HepG2 (cell line): ENCODE results near the gene DNAJB11. TPM values are rescaled to one million over a fixed set of nuclear protein-coding genes. Genes with fewer than 3 reads are reported as not detected.
A peak's percentile ranks its signal among the peaks of the same experiment; 100 is the strongest.

Source experiments
- ATF7-NPFF ChIP-seq: sonication (generic); formaldehyde crosslinking; IDR thresholded peaks from 2 replicates; pipeline ENCODE4 v1.8.1; 2023; ENCODE audit warnings: mild to moderate bottlenecking, low read depth, missing genetic modification reagents, moderate library complexity
- CBFB ChIP-seq: sonication (generic); formaldehyde crosslinking; IDR thresholded peaks from 2 replicates; pipeline ENCODE4 v1.4.0; 2020; ENCODE audit warnings: missing genetic modification reagents
- FOSL1 ChIP-seq: sonication (generic); formaldehyde crosslinking; IDR thresholded peaks from 2 replicates; pipeline ENCODE4 v1.9.0; 2021; ENCODE audit warnings: missing genetic modification reagents, borderline replicate concordance
- FOXJ3 ChIP-seq: sonication (generic); formaldehyde crosslinking; IDR thresholded peaks from 2 replicates; pipeline ENCODE4 v1.4.0; 2020; ENCODE audit warnings: missing genetic modification reagents, mild to moderate bottlenecking, borderline replicate concordance
- ISX ChIP-seq: sonication (generic); formaldehyde crosslinking; conservative IDR thresholded peaks from 2 replicates; pipeline ENCODE4 v1.5.0; 2020; ENCODE audit warnings: missing genetic modification reagents
- KDM5A ChIP-seq: fragments of 200-600 bp; sonication (generic); IDR thresholded peaks from 2 replicates; pipeline ENCODE4 v1.7.0; 2018; ENCODE audit warnings: antibody characterized with exemption, mild to moderate bottlenecking, low read length, borderline replicate concordance
- MIER2 ChIP-seq: IDR thresholded peaks from 2 replicates; pipeline ENCODE4 v1.6.1; 2016; ENCODE audit warnings: missing biosample characterization, missing genetic modification reagents
- NCOA1 ChIP-seq: sonication (generic); formaldehyde crosslinking; IDR thresholded peaks from 2 replicates; pipeline ENCODE4 v1.9.0; 2021; ENCODE audit warnings: missing genetic modification reagents
- PCBP2 ChIP-seq: fragments of 200-400 bp; formaldehyde crosslinking; optimal IDR thresholded peaks from 2 replicates; pipeline ENCODE3; 2018; ENCODE audit warnings: low read length, low read depth; ENCODE audit not compliant: poor library complexity, severe bottlenecking
- RBM22 ChIP-seq: fragments of 200-400 bp; formaldehyde crosslinking; optimal IDR thresholded peaks from 2 replicates; pipeline ENCODE3; 2017; ENCODE audit warnings: mild to moderate bottlenecking, low read length, moderate library complexity
- RELA ChIP-seq: sonication (generic); formaldehyde crosslinking; IDR thresholded peaks from 2 replicates; pipeline ENCODE4 v1.4.0; 2020; ENCODE audit warnings: missing genetic modification reagents
- YEATS2 ChIP-seq: sonication (generic); formaldehyde crosslinking; IDR thresholded peaks from 2 replicates; pipeline ENCODE4 v1.4.0; 2020; ENCODE audit warnings: missing genetic modification reagents, borderline replicate concordance
- ZNF180 ChIP-seq: sonication (generic); formaldehyde crosslinking; IDR thresholded peaks from 2 replicates; pipeline ENCODE4 v1.4.0; 2020; ENCODE audit warnings: low read depth, missing genetic modification reagents, borderline replicate concordance
- ZNF737 ChIP-seq: sonication (generic); formaldehyde crosslinking; IDR thresholded peaks from 2 replicates; pipeline ENCODE4 v1.5.0; 2020; ENCODE audit warnings: missing genetic modification reagents, mild to moderate bottlenecking, borderline replicate concordance
- ZNF782 ChIP-seq: sonication (generic); formaldehyde crosslinking; IDR thresholded peaks from 2 replicates; pipeline ENCODE4 v1.4.0; 2020; ENCODE audit warnings: missing genetic modification reagents, mild to moderate bottlenecking, borderline replicate concordance
- ZNF839 ChIP-seq: sonication (generic); formaldehyde crosslinking; IDR thresholded peaks from 2 replicates; pipeline ENCODE4 v1.4.0; 2020; ENCODE audit warnings: missing genetic modification reagents, mild to moderate bottlenecking, borderline replicate concordance
- ZNF841 ChIP-seq: sonication (generic); formaldehyde crosslinking; IDR thresholded peaks from 2 replicates; pipeline ENCODE4 v1.8.1; 2023; ENCODE audit warnings: missing genetic modification reagents, borderline replicate concordance
- polyA plus RNA-seq, 8 experiments: library from polyadenylated mRNA; depleted of rRNA in 3 of 8; stranded (reverse) in 7 of 8; unstranded in 1 of 8; fragments of >200 nt; fragmentation: Illumina TruSeq in 4 of 8; extraction: Trizol in 4 of 8; gene quantifications; 2 replicates each; pipeline versions ENCODE4 v1.2.1 to v1.2.3, GENCODE V29; 2011 to 2016; ENCODE audit warnings: low read depth in 4 of 8, missing spikeins in 1 of 8, mixed read lengths in 1 of 8; ENCODE audit not compliant: insufficient read depth in 1 of 8
- total RNA-seq, 5 experiments: library from RNA; depleted of rRNA; stranded (reverse); fragments of >200 nt; fragmentation: Illumina TruSeq; extraction: Trizol; gene quantifications; 2 replicates each; pipeline ENCODE4 v1.2.3, GENCODE V29; 2016; ENCODE audit warnings: low read depth in 1 of 5
- TF ChIP-seq, protein P1 (sequence below): sonication (generic); formaldehyde crosslinking; conservative IDR thresholded peaks from 2 replicates; pipeline ENCODE4 v1.4.0; 2020; ENCODE audit warnings: missing genetic modification reagents
- TF ChIP-seq, protein P2 (sequence below): sonication (generic); formaldehyde crosslinking; IDR thresholded peaks from 2 replicates; pipeline ENCODE4 v1.5.0; 2020; ENCODE audit warnings: missing genetic modification reagents
- TF ChIP-seq, protein P3 (sequence below): IDR thresholded peaks from 2 replicates; pipeline ENCODE4 v1.6.1; 2016; ENCODE audit warnings: missing compliant biosample characterization, missing genetic modification reagents, borderline replicate concordance
- TF ChIP-seq, protein P4 (sequence below): sonication (generic); formaldehyde crosslinking; IDR thresholded peaks from 2 replicates; pipeline ENCODE4 v1.4.0; 2020; ENCODE audit warnings: missing genetic modification reagents, borderline replicate concordance

DNAJB11 gene
- total and polyA plus RNA-seq, 2 of the 13 experiments (the other 11 are each of a cell fraction or from before 2014, with no cell fraction given), result 41.0 to 132 TPM

DNA sequence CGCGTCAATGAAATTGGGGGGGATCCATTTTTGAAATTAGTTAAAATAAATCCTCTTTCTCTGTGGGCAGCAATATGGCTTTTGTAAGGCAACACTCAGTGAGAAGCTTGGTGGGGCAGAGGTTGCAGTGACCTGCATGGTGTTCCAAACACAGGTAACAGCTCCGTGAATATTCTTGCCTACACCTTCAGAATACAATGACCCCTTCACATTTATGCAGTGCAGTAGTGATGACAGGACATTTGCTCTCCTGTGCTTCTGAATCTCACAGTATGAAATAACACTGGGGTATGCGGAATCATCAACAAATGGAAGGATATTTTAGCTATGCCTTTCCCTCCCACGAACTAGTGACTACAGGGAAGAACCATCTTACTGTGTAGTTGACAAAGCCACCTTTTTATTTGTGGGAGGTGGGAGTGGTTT is 49.3 kb downstream of the DNAJB11 start (continued):
- TF ChIP-seq, protein P1, sequence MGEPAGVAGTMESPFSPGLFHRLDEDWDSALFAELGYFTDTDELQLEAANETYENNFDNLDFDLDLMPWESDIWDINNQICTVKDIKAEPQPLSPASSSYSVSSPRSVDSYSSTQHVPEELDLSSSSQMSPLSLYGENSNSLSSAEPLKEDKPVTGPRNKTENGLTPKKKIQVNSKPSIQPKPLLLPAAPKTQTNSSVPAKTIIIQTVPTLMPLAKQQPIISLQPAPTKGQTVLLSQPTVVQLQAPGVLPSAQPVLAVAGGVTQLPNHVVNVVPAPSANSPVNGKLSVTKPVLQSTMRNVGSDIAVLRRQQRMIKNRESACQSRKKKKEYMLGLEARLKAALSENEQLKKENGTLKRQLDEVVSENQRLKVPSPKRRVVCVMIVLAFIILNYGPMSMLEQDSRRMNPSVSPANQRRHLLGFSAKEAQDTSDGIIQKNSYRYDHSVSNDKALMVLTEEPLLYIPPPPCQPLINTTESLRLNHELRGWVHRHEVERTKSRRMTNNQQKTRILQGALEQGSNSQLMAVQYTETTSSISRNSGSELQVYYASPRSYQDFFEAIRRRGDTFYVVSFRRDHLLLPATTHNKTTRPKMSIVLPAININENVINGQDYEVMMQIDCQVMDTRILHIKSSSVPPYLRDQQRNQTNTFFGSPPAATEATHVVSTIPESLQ (CRISPR knock-in tag), result peak; percentile 59; the same call in 1 of the 2 replicates
- TF ChIP-seq, protein P2, sequence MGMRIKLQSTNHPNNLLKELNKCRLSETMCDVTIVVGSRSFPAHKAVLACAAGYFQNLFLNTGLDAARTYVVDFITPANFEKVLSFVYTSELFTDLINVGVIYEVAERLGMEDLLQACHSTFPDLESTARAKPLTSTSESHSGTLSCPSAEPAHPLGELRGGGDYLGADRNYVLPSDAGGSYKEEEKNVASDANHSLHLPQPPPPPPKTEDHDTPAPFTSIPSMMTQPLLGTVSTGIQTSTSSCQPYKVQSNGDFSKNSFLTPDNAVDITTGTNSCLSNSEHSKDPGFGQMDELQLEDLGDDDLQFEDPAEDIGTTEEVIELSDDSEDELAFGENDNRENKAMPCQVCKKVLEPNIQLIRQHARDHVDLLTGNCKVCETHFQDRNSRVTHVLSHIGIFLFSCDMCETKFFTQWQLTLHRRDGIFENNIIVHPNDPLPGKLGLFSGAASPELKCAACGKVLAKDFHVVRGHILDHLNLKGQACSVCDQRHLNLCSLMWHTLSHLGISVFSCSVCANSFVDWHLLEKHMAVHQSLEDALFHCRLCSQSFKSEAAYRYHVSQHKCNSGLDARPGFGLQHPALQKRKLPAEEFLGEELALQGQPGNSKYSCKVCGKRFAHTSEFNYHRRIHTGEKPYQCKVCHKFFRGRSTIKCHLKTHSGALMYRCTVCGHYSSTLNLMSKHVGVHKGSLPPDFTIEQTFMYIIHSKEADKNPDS (CRISPR knock-in tag), result no peak
- no peak for TF ChIP-seq CBFB (CRISPR knock-in tag)
- peak; percentile 99 for TF ChIP-seq RBM22
- TF ChIP-seq, protein P3, sequence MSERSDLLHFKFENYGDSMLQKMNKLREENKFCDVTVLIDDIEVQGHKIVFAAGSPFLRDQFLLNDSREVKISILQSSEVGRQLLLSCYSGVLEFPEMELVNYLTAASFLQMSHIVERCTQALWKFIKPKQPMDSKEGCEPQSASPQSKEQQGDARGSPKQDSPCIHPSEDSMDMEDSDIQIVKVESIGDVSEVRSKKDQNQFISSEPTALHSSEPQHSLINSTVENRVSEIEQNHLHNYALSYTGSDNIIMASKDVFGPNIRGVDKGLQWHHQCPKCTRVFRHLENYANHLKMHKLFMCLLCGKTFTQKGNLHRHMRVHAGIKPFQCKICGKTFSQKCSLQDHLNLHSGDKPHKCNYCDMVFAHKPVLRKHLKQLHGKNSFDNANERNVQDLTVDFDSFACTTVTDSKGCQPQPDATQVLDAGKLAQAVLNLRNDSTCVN (CRISPR knock-in tag), result no peak
- no peak for TF ChIP-seq YEATS2
- no peak for TF ChIP-seq PCBP2
- no peak for TF ChIP-seq FOXJ3 (CRISPR knock-in tag)
- TF ChIP-seq RELA (CRISPR knock-in tag), result no peak
- no peak for TF ChIP-seq KDM5A
- TF ChIP-seq ZNF839 (CRISPR knock-in tag), result no peak
- TF ChIP-seq ATF7-NPFF, result no peak
- TF ChIP-seq MIER2 (CRISPR knock-in tag), result no peak
- TF ChIP-seq ZNF180 (CRISPR knock-in tag), result no peak
- TF ChIP-seq, protein P4, sequence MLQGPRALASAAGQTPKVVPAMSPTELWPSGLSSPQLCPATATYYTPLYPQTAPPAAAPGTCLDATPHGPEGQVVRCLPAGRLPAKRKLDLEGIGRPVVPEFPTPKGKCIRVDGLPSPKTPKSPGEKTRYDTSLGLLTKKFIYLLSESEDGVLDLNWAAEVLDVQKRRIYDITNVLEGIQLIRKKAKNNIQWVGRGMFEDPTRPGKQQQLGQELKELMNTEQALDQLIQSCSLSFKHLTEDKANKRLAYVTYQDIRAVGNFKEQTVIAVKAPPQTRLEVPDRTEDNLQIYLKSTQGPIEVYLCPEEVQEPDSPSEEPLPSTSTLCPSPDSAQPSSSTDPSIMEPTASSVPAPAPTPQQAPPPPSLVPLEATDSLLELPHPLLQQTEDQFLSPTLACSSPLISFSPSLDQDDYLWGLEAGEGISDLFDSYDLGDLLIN (CRISPR knock-in tag), result no peak
- no peak for TF ChIP-seq NCOA1 (CRISPR knock-in tag)
- TF ChIP-seq ZNF737, result no peak
- TF ChIP-seq ISX (CRISPR knock-in tag), result no peak
- TF ChIP-seq ZNF841 (CRISPR knock-in tag), result no peak
- TF ChIP-seq FOSL1, result no peak
- TF ChIP-seq ZNF782 (CRISPR knock-in tag), result no peak
